ENCODE measurements around the gene ZFYVE27. TPM values are rescaled to one million over a fixed set of nuclear protein-coding genes. Genes with fewer than 3 reads are reported as not detected.

Gene ZFYVE27
- total RNA-seq, 1 donor from 2014 or later = 48.5 TPM

DNA sequence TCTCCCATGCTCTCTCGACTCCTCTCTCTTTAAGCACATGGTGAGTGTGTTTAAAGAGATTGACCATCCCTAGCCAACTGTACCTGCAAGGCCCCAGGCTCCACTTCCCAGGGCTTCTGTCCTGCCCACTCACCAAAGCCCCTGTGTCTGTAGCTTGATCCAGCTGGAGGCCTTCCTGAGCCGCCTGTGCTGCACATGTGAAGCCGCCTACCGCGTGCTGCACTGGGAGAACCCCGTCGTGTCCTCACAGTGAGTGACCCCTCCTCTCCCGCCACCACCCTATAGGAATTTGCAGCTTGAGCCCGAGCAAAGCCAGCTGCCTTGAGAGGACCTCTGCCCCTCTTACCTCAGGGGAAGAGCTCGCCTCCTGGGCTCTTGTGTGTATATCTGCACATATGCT is 11.2 kb downstream of the ZFYVE27 start:
- Mint-ChIP-seq H3K36me3 (ENCODE audit: unreplicated experiment) (no peaks in the 10 kb centered on the region), H3K4me3 (ENCODE audit: unreplicated experiment) (no peak overlapping the region), H3K27me3 (ENCODE audit: unreplicated experiment) (peaks cover 5% of the 10 kb centered on the region), H3K9me3 (ENCODE audit: unreplicated experiment) (peaks cover 2% of the 10 kb centered on the region), H3K27ac (ENCODE audit: unreplicated experiment) (no peak overlapping the region), H3K4me1 (ENCODE audit: low read depth, unreplicated experiment) (peaks cover 7% of the 10 kb centered on the region)
- no peak for TF ChIP-seq CTCF (IDR thresholded peaks at IDR 0.05; ENCODE audit: partially characterized antibody, unreplicated experiment)
- DNase-seq = no peak

DNA sequence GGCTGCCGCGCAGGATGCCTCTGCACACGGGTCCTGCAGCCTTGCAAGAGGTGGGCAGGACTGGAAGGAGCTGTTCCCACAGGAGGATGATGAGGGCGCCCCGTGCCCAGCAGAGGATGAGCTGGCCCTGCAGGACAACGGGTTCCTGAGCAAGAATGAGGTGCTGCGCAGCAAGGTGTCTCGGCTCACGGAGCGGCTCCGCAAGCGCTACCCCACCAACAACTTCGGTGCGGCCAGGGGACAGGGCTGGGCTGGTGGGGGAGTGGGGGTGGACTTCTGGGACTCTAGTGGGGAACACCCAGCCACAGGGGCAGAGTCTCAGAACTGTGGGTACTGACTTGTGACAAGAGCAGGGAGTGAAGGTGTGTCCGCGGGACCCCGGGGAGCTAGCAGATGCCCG is 16.0 kb downstream of the ZFYVE27 start:
- Mint-ChIP-seq H3K4me1 (ENCODE audit: low read depth, unreplicated experiment) (no peaks in the 10 kb centered on the region), H3K4me3 (ENCODE audit: unreplicated experiment) (no peak overlapping the region), H3K27ac (ENCODE audit: unreplicated experiment) (no peak overlapping the region), H3K9me3 (ENCODE audit: unreplicated experiment) (peaks cover 5% of the 10 kb centered on the region), H3K36me3 (ENCODE audit: unreplicated experiment) (peaks cover 5% of the 10 kb centered on the region), H3K27me3 (ENCODE audit: unreplicated experiment) (peaks cover 5% of the 10 kb centered on the region)
- DNase-seq = no peak
- TF ChIP-seq CTCF (IDR thresholded peaks at IDR 0.05; ENCODE audit: partially characterized antibody, unreplicated experiment) = no peak

- H3K27me3 Mint-ChIP-seq (ENCODE audit: unreplicated experiment) = peaks cover 7% of the 10 kb centered on the region
- no peaks in the 10 kb centered on the region for H3K4me1 Mint-ChIP-seq (ENCODE audit: low read depth, unreplicated experiment)
- H3K27ac Mint-ChIP-seq (ENCODE audit: unreplicated experiment) = no peak overlapping the region
- H3K4me3 Mint-ChIP-seq (ENCODE audit: unreplicated experiment) = no peak overlapping the region
- DNase-seq = no peak
- TF ChIP-seq CTCF (IDR thresholded peaks at IDR 0.05; ENCODE audit: partially characterized antibody, unreplicated experiment) = no peak
- peaks cover 5% of the 10 kb centered on the region for H3K36me3 Mint-ChIP-seq (ENCODE audit: unreplicated experiment)
- H3K9me3 Mint-ChIP-seq (ENCODE audit: unreplicated experiment) = peaks cover 5% of the 10 kb centered on the region
Measured at GRCh38 chr10:97754726-97755125, 17.8 kb downstream of the ZFYVE27 start.

DNA sequence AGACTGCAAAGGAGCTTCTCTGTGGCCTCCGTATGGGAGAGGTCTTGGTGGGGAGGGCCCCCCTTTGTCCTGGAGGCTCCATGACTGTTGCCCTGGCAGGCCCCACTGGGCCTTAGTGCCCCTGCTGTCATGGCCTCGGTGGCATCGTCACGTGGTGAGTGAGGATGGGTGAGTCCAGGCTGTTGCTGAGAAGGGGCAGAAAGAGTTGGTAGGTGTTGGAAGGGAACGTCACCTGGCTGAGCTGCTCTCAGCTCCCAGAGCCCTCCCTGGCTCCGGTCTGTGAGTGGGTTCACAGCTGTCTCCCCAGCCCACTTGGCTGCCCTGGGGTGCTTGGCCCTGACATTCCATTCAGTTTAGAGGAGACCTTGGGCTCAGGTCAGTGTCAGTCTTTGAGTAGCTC is 18.8 kb downstream of the ZFYVE27 start:
- no peak for TF ChIP-seq CTCF (IDR thresholded peaks at IDR 0.05; ENCODE audit: partially characterized antibody, unreplicated experiment)
- DNase-seq = no peak
- Mint-ChIP-seq H3K4me1 (ENCODE audit: low read depth, unreplicated experiment) (no peaks in the 10 kb centered on the region), H3K27me3 (ENCODE audit: unreplicated experiment) (peaks cover 8% of the 10 kb centered on the region), H3K9me3 (ENCODE audit: unreplicated experiment) (peaks cover 5% of the 10 kb centered on the region), H3K4me3 (ENCODE audit: unreplicated experiment) (no peak overlapping the region), H3K27ac (ENCODE audit: unreplicated experiment) (no peak overlapping the region), H3K36me3 (ENCODE audit: unreplicated experiment) (peaks cover 5% of the 10 kb centered on the region)

DNA sequence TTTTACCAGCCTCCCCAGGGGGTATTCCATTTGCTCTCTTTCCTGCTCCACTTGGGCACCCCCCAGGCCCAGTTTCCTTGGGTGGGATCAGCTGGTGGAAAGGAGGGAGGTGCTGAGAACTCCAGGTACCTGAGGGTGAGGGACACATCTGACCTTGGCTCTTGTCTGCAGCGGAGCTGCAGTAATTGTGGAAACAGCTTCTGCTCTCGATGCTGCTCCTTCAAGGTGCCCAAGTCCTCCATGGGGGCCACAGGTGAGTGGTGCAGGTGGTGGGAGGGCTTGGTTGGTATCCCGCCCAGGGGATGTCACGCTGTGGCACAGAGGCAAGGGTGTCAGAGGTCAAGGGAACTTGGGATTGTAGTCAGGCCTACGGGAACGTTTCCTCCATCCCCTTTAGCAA is 20.5 kb downstream of the ZFYVE27 start:
- Mint-ChIP-seq H3K27ac (ENCODE audit: unreplicated experiment) (no peak overlapping the region), H3K36me3 (ENCODE audit: unreplicated experiment) (peaks cover 5% of the 10 kb centered on the region), H3K27me3 (ENCODE audit: unreplicated experiment) (peaks cover 5% of the 10 kb centered on the region), H3K4me1 (ENCODE audit: low read depth, unreplicated experiment) (no peaks in the 10 kb centered on the region), H3K4me3 (ENCODE audit: unreplicated experiment) (no peak overlapping the region), H3K9me3 (ENCODE audit: unreplicated experiment) (peaks cover 6% of the 10 kb centered on the region)
- no peak for TF ChIP-seq CTCF (IDR thresholded peaks at IDR 0.05; ENCODE audit: partially characterized antibody, unreplicated experiment)
- DNase-seq = no peak

All from glutamatergic neuron (in vitro differentiated cells).